CD4-positive, alpha-beta T cell (primary cell): ENCODE data around the gene METAP1D. TPM values are rescaled to one million over a fixed set of nuclear protein-coding genes. Genes with fewer than 3 reads are reported as not detected.

Experiments used
- ATAC-seq: fragments of 200-7000 bp; cut with Tn5 transposase; one replicate; pipeline ENCODE4 v1.10.0; 2022; ENCODE audit warnings: mild to moderate bottlenecking; ENCODE audit not compliant: poor library complexity
- CTCF ChIA-PET: fragments of 350-600 bp; sonication (Branson Sonifier 250); formaldehyde crosslinking; loops from one replicate; lab custom pipeline; 2021; ENCODE audit warnings: antibody characterized with exemption, inconsistent platforms; lab: Charles Lee
- POLR2A ChIA-PET: fragments of 350-600 bp; sonication (Branson Sonifier 250); formaldehyde crosslinking; loops from one replicate; lab custom pipeline; 2021; ENCODE audit warnings: antibody characterized with exemption, inconsistent platforms; lab: Charles Lee
- DNase-seq, 14 experiments: peaks; one replicate each; pipeline ENCODE4 v3.0.0-alpha.2; 2013 to 2020; ENCODE audit warnings: mixed read lengths in 2 of 14
- H3K27ac ChIP-seq, 2 donors: one replicate each; pipeline versions ENCODE4 v1.5.1 to v1.7.0; 2013; ENCODE audit warnings: low read length in 2 of 2, low read depth in 1 of 2, mild to moderate bottlenecking in 1 of 2
- H3K27me3 ChIP-seq, 2 experiments: 1 replicate in 1 of 2; 2 replicates in 1 of 2; pipeline versions ENCODE4 v1.6.1 to v1.7.0; 2013; ENCODE audit warnings: low read length in 2 of 2, control low read depth in 1 of 2, mild to moderate bottlenecking in 1 of 2, moderate library complexity in 1 of 2; ENCODE audit not compliant: insufficient read depth in 2 of 2, control insufficient read depth in 1 of 2
- H3K36me3 ChIP-seq: one replicate; pipeline ENCODE4 v1.6.1; 2013; ENCODE audit warnings: low read length, control low read depth; ENCODE audit not compliant: insufficient read depth
- H3K4me1 ChIP-seq: one replicate; pipeline ENCODE4 v1.6.1; 2013; ENCODE audit warnings: low read length, control low read depth; ENCODE audit not compliant: insufficient read depth
- H3K4me3 ChIP-seq: one replicate; pipeline ENCODE4 v1.5.1; 2013; ENCODE audit warnings: mild to moderate bottlenecking, low read length, moderate library complexity
- H3K9me3 ChIP-seq, 2 experiments: 1 replicate in 1 of 2; 2 replicates in 1 of 2; pipeline versions ENCODE4 v1.6.1 to v1.7.0; 2013; ENCODE audit warnings: low read length in 2 of 2, mild to moderate bottlenecking in 2 of 2, control low read depth in 1 of 2, moderate library complexity in 1 of 2; ENCODE audit not compliant: control insufficient read depth in 1 of 2, insufficient read depth in 1 of 2
- H3K27ac Mint-ChIP-seq: one replicate; pipeline ENCODE4 v1.8.0; 2020; ENCODE audit warnings: mixed read lengths
- H3K27me3 Mint-ChIP-seq: one replicate; pipeline ENCODE4 v1.8.0; 2021; ENCODE audit warnings: mixed read lengths
- H3K36me3 Mint-ChIP-seq: one replicate; pipeline ENCODE4 v1.8.0; 2021; ENCODE audit warnings: low read depth, mixed read lengths
- H3K4me1 Mint-ChIP-seq: one replicate; pipeline ENCODE4 v1.8.0; 2021; ENCODE audit warnings: low read depth, mixed read lengths
- H3K4me3 Mint-ChIP-seq: one replicate; pipeline ENCODE4 v1.8.0; 2020; ENCODE audit warnings: mild to moderate bottlenecking, mixed read lengths
- H3K9me3 Mint-ChIP-seq: one replicate; pipeline ENCODE4 v1.8.0; 2020; ENCODE audit warnings: mixed read lengths
- CTCF ChIP-seq: fragments of 200-600 bp; IDR thresholded peaks from one replicate; pipeline ENCODE4 v1.8.0; 2022; ENCODE audit warnings: antibody characterized with exemption, mild to moderate bottlenecking
- intact Hi-C, 2 experiments: fragments of 100-400 bp; cut with DNase I in 1 of 2; cut with micrococcal nuclease in 1 of 2; formaldehyde crosslinking; loops; one replicate each; pipeline versions ENCODE4 v1.15.1 to v1.9.0; 2023 to 2025; cut with DNase I, micrococcal nuclease
- total RNA-seq, 174 experiments: library from RNA in 2 of 174; stranded (reverse) in 2 of 174; gene quantifications; one replicate each; pipeline ENCODE4 v1.2.3 and lab custom pipeline; 2021 to 2026

The METAP1D gene
- total RNA-seq, 2 experiments from 2014 or later, result 7.2 to 7.9 TPM

GRCh38 chr2:172100080-172100934, 100.6 kb downstream of the METAP1D start:
- Mint-ChIP-seq H3K27me3 (peaks cover 79% of the 10 kb centered on the region), H3K9me3 (no peaks in the 10 kb centered on the region), H3K4me1 (peaks cover 56% of the 10 kb centered on the region), H3K36me3 (no peaks in the 10 kb centered on the region), H3K27ac (no peak overlapping the region), H3K4me3 (peak overlapping the region; percentile 52)
- ATAC-seq (no peak), DNase-seq (peak in 2 of 14 experiments; percentile 26 to 48)
- intact Hi-C loops, result loop anchor here (5.0 to 10.0 kb wide), 2 partner anchors 362 to 526 kb away; no protein-coding TSS in a partner anchor
- Histone ChIP-seq H3K4me1 (peaks cover 89% of the 10 kb centered on the region), H3K27me3 (peaks cover 95 to 100% of the 10 kb centered on the region in 2 experiments), H3K27ac (no peak overlapping the region), H3K4me3 (no peak overlapping the region), H3K36me3 (no peaks in the 10 kb centered on the region), H3K9me3 (peaks cover 0 to 72% of the 10 kb centered on the region in 2 experiments)
- no peak for TF ChIP-seq CTCF
- POLR2A ChIA-PET, result interaction anchor here (1.5 to 2.3 kb wide), 2 partner anchors 12 to 15 kb away, joined by 3 to 9 read pairs; partner anchors contain the start of gene DLX1
- CTCF ChIA-PET, result no interaction called here

DNA sequence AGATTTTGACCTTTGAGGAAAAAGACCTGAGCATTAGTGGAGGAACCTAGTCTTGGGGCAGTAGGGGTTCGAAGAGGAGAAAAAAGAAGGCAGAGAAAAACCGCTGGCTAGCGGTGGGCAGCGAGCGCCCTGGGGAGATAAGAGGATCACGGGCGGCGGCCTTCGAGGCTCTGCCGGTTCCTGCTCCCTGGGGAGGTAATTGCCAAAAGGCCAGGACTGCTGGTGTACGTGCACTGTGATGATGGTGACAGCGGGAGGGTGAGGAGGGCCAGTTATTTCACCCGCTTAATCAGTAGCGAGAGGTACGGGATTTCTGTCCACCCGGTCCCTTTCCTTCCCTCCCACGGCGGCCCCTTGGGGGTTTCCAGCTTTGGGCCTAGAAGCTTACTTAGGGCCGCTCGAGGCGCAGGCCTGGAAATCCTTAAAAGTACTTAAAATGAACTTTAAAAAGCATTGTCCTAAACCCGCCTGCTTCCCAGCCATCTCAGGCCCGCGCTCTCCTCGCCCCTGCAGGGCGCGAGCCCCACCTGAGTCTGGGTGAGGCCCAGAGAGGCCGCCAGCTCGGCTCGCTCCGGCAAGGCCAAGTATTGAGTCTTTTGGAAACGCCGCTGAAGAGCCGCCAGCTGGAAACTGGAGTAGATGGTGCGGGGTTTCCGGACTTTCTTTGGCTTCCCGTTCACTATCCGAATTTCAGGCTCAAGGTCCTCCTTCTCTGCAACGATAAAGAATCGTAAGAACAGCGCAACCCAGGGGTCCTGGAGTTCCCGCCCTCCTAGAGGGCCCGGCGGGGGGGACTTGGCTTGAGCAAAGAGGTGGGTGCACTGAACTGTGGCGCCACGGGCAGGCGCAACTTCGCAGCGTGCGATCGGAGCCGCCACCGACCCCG, 101.4 kb downstream of the METAP1D start:
- Mint-ChIP-seq H3K27me3 (peaks cover 79% of the 10 kb centered on the region), H3K9me3 (no peaks in the 10 kb centered on the region), H3K36me3 (no peaks in the 10 kb centered on the region), H3K27ac (peak overlapping the region; percentile 66), H3K4me1 (peaks cover 55% of the 10 kb centered on the region), H3K4me3 (peak overlapping the region; percentile 84)
- ChIA-PET CTCF (interaction anchor here (1.1 to 1.2 kb wide), 2 partner anchors 15 to 361 kb away, joined by 3 to 4 read pairs; no protein-coding TSS in a partner anchor), POLR2A (interaction anchor here (0.5 to 3.9 kb wide), 6 partner anchors 13 to 363 kb away, joined by 3 to 23 read pairs (median 3); partner anchors contain the start of gene SLC25A12)
- intact Hi-C loops, result loop anchor here (5.0 to 10.0 kb wide), 2 partner anchors 361 to 526 kb away; no protein-coding TSS in a partner anchor
- peaks cover 0 to 71% of the 10 kb centered on the region in 2 experiments for H3K9me3 ChIP-seq
- ATAC-seq (peak; percentile 9), DNase-seq (peak in 2 of 14 experiments; percentile 45 to 50)
- H3K27me3 ChIP-seq, result peaks cover 95 to 100% of the 10 kb centered on the region in 2 experiments
- H3K27ac ChIP-seq, result no peak overlapping the region
- TF ChIP-seq CTCF, result no peak
- peaks cover 88% of the 10 kb centered on the region for H3K4me1 ChIP-seq
- no peaks in the 10 kb centered on the region for H3K36me3 ChIP-seq
- peak overlapping the region; percentile 55 for H3K4me3 ChIP-seq
